GM21529 (cell line): ENCODE measurements around the gene DOCK1.

Experiments used
- ATAC-seq: cut with Tn5 transposase; IDR thresholded peaks from one replicate; pipeline ENCODE4 v1.9.1; 2021; ENCODE audit not compliant: unreplicated experiment

DOCK1 gene

DNA sequence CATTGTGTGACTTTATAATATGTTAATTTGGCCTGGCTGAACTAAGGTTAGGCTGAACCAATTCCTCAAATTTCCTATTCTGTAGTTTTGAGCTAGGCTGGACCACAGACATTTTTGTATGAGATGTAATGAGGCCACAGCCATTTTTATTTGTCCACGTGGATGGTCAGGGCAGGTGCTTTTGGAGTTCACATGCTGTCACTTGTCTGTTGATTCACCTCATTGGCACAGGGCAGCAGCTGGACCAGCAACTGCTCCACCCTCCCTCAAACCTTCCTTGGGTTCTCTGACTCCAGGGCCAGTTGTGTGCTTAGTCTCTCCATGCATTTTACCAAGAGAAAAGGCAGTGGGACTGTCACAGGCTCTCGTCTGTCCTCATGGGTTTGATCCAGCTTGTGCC is 567.7 kb downstream of the DOCK1 start:
- no peak for ATAC-seq

DNA sequence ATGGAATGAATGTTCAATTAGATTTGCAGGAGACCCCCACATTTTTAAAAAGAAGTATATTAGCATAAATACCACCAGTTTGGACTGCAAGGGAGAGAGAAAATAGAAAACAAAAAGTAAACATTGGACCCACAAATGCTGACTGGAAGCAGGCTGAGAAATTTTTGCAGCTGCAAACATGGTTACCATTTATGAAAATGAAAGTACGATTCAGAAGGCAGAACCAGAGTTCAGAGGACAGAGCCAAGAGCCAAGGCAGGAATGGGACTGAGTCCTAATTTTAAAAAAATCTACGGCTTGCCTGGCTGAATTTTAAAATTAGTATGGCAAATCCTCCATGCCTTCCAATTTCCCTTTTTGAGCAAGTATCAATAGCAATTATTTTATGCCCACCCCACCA is 569.3 kb downstream of the DOCK1 start:
- ATAC-seq = no peak

DNA sequence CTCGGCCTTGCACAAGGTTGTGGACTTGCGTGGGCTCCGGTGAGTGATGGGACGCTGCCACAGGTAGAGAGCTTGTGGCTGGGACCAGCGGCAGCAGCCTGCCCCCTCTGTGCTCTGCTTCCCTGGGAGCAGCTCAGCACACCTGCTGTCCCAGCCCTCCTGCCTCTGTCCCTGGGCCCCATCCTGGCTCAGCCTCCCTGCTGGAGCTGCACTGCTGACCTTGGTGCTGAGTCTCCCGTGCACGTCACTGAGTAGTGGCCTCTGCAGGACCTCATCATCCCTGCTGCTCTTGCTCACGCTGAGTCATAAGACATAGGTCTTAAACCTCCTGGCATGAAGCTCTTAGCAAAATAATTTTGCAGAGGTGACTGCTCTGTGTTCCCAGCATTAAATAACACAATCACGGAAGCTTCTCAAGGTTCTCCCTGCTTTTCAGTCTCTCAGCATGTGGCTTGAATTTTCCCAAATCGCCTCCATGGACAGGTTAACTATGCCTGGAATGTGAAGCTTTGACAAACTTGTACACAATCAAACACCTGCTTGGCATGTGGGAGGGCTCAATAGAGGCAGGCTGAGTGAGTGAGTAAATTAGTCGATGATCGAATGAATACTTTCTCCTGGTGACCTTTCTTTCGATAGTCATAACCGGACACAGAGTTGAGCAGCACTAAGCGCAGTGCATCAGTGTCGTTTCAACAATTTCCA is 580.1 kb downstream of the DOCK1 start:
- ATAC-seq = no peak

DNA sequence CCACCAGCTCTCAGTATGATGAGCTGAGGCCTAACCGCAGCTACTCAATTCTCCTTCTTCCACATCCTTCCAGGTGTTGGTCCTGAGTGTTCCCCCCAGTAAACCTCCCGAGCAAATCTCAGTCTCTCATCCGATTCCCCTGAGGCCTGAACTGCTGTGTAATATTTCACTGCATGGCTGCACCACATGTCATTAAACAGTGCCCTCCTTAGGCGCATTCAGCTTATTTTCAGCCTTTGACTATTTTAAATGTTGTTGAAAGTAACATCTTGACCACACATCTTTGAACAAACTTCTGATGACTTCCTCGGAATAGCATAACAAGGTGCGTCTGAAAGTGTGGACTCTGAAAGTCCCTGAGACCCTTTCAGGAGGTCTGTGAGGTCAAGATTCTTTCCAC is 581.1 kb downstream of the DOCK1 start:
- no peak for ATAC-seq

DNA sequence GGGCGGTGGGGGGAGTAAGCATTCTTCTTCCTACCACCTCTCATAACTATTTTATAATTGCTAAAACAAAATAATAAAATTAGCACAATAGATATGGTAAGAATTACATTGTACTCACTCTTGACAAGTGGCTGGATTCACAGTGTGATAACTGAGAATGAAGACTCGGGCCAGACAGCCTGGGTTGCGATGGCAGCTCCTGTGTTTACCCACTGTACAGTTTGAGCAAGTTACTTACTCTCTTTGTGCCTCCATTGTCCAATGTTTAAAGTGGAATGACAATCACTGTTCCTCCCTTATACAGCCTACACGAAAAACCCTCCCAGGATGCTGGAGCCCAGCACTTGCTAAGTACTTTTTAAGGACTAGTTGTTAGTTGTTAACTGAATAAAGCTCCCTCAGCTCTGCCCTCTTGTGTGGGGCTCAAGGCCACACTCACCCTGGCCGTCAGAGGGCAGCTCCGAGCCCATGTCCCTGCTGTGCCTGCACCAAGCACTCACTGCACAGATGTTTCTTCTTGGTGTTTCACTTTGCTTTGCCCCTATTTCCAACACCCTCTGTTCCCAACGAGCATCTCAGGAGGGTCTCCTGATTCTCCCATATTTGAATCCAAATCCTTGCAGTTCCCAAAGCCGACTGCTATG is 587.5 kb downstream of the DOCK1 start:
- ATAC-seq = no peak

DNA sequence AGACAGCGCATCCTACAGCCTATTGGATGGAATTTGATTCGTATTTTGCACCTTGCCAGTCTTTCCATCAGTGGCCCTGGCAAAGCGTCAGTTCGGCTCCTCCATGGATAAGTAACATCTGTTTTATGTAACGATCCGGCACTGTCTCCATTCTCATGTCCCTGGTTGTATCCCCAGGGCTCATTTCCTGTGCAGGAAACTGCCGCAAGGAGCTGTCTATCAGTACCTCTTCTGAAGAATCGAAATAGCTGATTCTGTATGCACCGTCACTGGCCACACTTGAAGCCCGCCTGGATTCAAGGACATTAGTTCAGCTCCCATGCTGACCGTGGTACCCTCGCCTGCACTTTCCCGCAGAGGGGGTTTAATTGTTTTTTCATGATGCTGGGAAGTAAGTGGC is 590.8 kb downstream of the DOCK1 start:
- no peak for ATAC-seq

DNA sequence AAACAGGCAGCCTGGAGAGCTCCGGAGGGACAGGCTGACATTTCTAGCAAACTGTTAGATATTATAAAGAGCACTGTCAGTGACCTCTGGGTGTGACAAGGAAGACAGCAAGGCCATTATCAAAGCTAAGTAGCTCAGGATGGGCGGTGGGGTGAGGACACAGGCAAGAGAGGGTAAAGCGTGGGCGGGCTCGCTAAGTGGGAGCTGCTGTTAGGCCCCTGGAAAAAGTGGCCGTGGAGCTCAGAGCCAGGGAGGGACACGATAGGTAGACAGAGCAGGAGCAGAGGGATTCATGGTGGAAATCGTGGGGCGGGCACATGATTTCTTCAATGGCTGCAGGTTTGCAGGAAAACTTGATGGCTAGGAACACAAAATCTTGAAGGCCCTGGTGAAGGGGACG is 592.5 kb downstream of the DOCK1 start:
- ATAC-seq = no peak

DNA sequence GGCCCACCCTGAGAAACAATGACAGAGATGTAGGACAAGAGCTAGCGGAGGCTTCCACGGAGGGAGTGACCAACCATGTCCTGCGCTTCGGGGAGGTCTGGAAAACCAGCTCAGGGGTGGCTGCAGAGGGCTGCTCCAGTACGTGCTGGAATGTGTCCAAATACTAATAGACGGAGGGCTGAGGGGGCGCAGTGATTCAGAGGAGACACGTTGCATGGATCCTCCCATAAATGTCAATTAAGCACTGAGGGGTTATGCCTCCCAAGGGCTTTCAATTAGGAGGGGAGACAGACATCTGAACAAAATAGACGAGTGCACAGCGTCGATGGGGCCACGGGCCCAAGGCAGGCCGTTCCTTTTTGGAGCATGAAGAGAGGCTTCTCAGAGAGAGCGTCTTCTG is 592.9 kb downstream of the DOCK1 start:
- ATAC-seq = no peak

DNA sequence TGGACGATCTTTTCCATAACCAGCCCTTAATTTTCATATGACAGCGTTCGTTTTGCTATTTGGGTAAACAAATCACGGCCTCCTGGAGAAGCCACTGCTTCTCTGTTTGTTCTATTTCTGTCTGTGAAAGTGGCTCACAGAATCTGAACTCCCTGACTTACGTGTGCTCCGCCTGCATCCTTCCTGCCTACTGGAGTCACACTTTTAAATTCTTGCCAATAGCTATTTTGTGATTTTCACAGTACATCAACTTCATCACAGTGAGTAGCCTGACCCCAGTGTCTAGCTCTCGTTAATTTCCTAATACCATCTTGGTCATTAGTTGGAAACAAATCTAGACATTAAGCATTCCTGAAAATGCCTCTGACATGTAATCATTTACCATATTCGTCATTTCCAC is 594.9 kb downstream of the DOCK1 start:
- no peak for ATAC-seq
